ENCODE measurements around the gene CAPZB. TPM values are rescaled to one million over a fixed set of nuclear protein-coding genes. Genes with fewer than 3 reads are reported as not detected.
A peak's percentile ranks its signal among the peaks of the same experiment; 100 is the strongest.

The CAPZB gene
- total RNA-seq, 1 donor from 2014 or later: 93.6 TPM

DNA sequence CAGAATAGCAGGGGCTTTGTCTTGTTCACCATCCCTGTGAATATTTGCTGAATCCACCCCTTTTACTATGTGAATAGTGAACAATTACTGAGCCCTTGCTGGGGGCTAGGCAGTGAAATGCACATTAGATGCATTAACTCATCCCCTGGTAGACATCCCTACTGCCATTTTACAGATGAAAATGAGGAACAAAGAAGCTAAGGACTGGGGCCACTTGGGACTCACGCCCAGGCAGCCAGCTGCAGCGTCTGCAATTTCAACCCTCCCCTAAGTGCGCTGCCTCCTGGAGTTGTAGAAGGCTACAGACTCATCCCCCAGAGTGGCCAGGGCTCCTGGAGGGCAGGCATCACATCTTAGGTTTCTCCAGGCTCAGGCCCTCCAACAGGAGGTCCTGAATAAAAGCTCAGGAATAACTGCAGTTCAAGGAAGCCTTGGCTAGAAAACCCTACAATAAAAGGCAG is 31.6 kb downstream of the CAPZB start:
- DNase-seq (ENCODE audit: low read depth): no peak
- TF ChIP-seq, protein P1, sequence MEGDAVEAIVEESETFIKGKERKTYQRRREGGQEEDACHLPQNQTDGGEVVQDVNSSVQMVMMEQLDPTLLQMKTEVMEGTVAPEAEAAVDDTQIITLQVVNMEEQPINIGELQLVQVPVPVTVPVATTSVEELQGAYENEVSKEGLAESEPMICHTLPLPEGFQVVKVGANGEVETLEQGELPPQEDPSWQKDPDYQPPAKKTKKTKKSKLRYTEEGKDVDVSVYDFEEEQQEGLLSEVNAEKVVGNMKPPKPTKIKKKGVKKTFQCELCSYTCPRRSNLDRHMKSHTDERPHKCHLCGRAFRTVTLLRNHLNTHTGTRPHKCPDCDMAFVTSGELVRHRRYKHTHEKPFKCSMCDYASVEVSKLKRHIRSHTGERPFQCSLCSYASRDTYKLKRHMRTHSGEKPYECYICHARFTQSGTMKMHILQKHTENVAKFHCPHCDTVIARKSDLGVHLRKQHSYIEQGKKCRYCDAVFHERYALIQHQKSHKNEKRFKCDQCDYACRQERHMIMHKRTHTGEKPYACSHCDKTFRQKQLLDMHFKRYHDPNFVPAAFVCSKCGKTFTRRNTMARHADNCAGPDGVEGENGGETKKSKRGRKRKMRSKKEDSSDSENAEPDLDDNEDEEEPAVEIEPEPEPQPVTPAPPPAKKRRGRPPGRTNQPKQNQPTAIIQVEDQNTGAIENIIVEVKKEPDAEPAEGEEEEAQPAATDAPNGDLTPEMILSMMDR (IDR thresholded peaks at IDR 0.05; ENCODE audit: insufficient read depth, low read length, poor library complexity, severe bottlenecking): no peak

GRCh38 chr1:19452221-19452663 is 33.1 kb downstream of the CAPZB start:
- TF ChIP-seq, protein P1 (IDR thresholded peaks at IDR 0.05; ENCODE audit: insufficient read depth, low read length, poor library complexity, severe bottlenecking): no peak
- no peak for DNase-seq (ENCODE audit: low read depth)

More for the DNA sequence above, 31.6 kb downstream of the CAPZB start:
- no peak overlapping the region for H3K4me3 ChIP-seq (ENCODE audit: low read depth, low read length)
- no peaks in the 10 kb centered on the region for H3K27me3 ChIP-seq (ENCODE audit: control insufficient read depth, insufficient read depth, low read length)
- no peaks in the 10 kb centered on the region for H3K36me3 ChIP-seq (ENCODE audit: control insufficient read depth, insufficient read depth, low read length)

DNA sequence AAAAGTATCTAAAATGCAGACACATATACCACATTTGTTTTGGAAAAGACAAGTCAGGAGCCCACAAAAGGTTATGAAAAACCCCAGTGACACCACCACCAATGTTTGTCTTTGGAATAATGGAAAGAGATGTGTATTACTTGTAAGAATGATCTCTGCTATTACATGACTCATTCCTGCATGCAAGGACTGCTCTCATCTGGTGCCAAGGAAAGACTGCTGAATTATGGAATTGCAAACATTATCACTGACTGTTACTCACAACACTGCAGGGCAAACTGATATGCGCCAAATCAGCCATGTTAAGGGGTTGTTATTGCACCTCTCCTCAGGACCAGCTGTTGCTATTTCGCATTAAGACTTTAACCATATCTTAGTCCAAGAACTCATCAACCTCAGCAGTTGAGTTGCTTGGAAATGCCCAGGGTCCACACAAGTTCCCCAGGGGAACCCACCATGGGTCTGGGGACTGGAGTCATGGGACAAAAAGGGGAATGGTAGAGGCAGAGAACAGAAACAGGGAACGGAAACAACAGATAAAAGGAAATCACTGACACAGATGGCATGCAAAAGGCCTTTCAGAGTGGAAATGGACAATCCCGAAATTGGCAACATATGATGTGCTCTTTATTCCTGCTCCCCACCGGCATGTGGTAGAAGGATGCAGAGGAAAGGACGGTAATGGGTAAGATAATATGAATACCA is 34.4 kb downstream of the CAPZB start:
- TF ChIP-seq, protein P1 (IDR thresholded peaks at IDR 0.05; ENCODE audit: insufficient read depth, low read length, poor library complexity, severe bottlenecking): no peak
- Histone ChIP-seq H3K36me3 (ENCODE audit: control insufficient read depth, insufficient read depth, low read length) (no peaks in the 10 kb centered on the region), H3K27me3 (ENCODE audit: control insufficient read depth, insufficient read depth, low read length) (no peaks in the 10 kb centered on the region), H3K4me3 (ENCODE audit: low read depth, low read length) (no peak overlapping the region)
- peak; percentile 57 for DNase-seq (ENCODE audit: low read depth)

More at GRCh38 chr1:19452221-19452663, 33.1 kb downstream of the CAPZB start:
- Histone ChIP-seq H3K4me3 (ENCODE audit: low read depth, low read length) (no peak overlapping the region), H3K27me3 (ENCODE audit: control insufficient read depth, insufficient read depth, low read length) (no peaks in the 10 kb centered on the region), H3K36me3 (ENCODE audit: control insufficient read depth, insufficient read depth, low read length) (no peaks in the 10 kb centered on the region)

GRCh38 chr1:19449454-19450228 is 35.7 kb downstream of the CAPZB start:
- Histone ChIP-seq H3K4me3 (ENCODE audit: low read depth, low read length) (no peak overlapping the region), H3K36me3 (ENCODE audit: control insufficient read depth, insufficient read depth, low read length) (no peaks in the 10 kb centered on the region), H3K27me3 (ENCODE audit: control insufficient read depth, insufficient read depth, low read length) (no peaks in the 10 kb centered on the region)
- DNase-seq (ENCODE audit: low read depth): no peak
- TF ChIP-seq, protein P1 (IDR thresholded peaks at IDR 0.05; ENCODE audit: insufficient read depth, low read length, poor library complexity, severe bottlenecking): no peak

GRCh38 chr1:19448491-19449439 is 36.6 kb downstream of the CAPZB start:
- H3K36me3 ChIP-seq (ENCODE audit: control insufficient read depth, insufficient read depth, low read length): no peaks in the 10 kb centered on the region
- no peak overlapping the region for H3K4me3 ChIP-seq (ENCODE audit: low read depth, low read length)
- H3K27me3 ChIP-seq (ENCODE audit: control insufficient read depth, insufficient read depth, low read length): no peaks in the 10 kb centered on the region
- DNase-seq (ENCODE audit: low read depth): peak; percentile 90
- TF ChIP-seq, protein P1 (IDR thresholded peaks at IDR 0.05; ENCODE audit: insufficient read depth, low read length, poor library complexity, severe bottlenecking): no peak
